Measurements from ENCODE around the gene SRSF7.
"Not testable (repeated sequence)": the region's sequence is repeated elsewhere in the genome, so short reads cannot be mapped to it uniquely, and the experiment has no call there.

SRSF7 gene

GRCh38 chr2:38750891-38751595 lies at the start of gene SRSF7:
Gene SRSF7 (minus strand): TSS chr2:38751361. CDS start chr2:38751256, 105 bp downstream.
- peak; percentile 98 for DNase-seq

- no peak for DNase-seq
Measured at GRCh38 chr2:38797953-38798352, 46.8 kb upstream of the SRSF7 start.

GRCh38 chr2:38797250-38797676 lies 46.1 kb upstream of the SRSF7 start:
- no peak for DNase-seq

GRCh38 chr2:38795016-38795415 lies 43.9 kb upstream of the SRSF7 start:
- DNase-seq, result not testable (repeated sequence)

- DNase-seq, result no peak
Measured at GRCh38 chr2:38794235-38794946, 43.2 kb upstream of the SRSF7 start.

- no peak for DNase-seq
Measured at GRCh38 chr2:38793511-38793910, 42.4 kb upstream of the SRSF7 start.

GRCh38 chr2:38792751-38793150 lies 41.6 kb upstream of the SRSF7 start:
- no peak for DNase-seq

GRCh38 chr2:38792321-38792720 lies 41.2 kb upstream of the SRSF7 start:
- DNase-seq, result not testable (repeated sequence)

- DNase-seq, result no peak
Measured at GRCh38 chr2:38791744-38792143, 40.6 kb upstream of the SRSF7 start.

GRCh38 chr2:38789691-38790090 lies 38.5 kb upstream of the SRSF7 start:
- no peak for DNase-seq

- DNase-seq, result no peak
Measured at GRCh38 chr2:38788306-38788705, 37.1 kb upstream of the SRSF7 start.

- no peak for DNase-seq
Measured at GRCh38 chr2:38783586-38783985, 32.4 kb upstream of the SRSF7 start.

- no peak for DNase-seq
Measured at GRCh38 chr2:38778687-38779082, 27.5 kb upstream of the SRSF7 start.

- DNase-seq, result no peak
Measured at GRCh38 chr2:38776531-38776930, 25.4 kb upstream of the SRSF7 start.

GRCh38 chr2:38775921-38776225 lies 24.7 kb upstream of the SRSF7 start:
- no peak for DNase-seq

- DNase-seq, result no peak
Measured at GRCh38 chr2:38775097-38775920, 24.1 kb upstream of the SRSF7 start.

GRCh38 chr2:38771632-38772031 lies 20.5 kb upstream of the SRSF7 start:
- DNase-seq, result no peak

GRCh38 chr2:38765551-38765950 lies 14.4 kb upstream of the SRSF7 start:
- DNase-seq, result no peak

- DNase-seq, result no peak
Measured at GRCh38 chr2:38765149-38765548, 14.0 kb upstream of the SRSF7 start.

- no peak for DNase-seq
Measured at GRCh38 chr2:38763728-38764127, 12.6 kb upstream of the SRSF7 start.

- no peak for DNase-seq
Measured at GRCh38 chr2:38763228-38763627, 12.1 kb upstream of the SRSF7 start.

- DNase-seq, result not testable (repeated sequence)
Measured at GRCh38 chr2:38755891-38756290, 4.7 kb upstream of the SRSF7 start.

GRCh38 chr2:38754506-38754905 lies 3.3 kb upstream of the SRSF7 start:
- no peak for DNase-seq

- DNase-seq, result no peak
Measured at GRCh38 chr2:38754049-38754448, 2.9 kb upstream of the SRSF7 start.
